ENCODE measurements around the gene ZNF407.

DNA sequence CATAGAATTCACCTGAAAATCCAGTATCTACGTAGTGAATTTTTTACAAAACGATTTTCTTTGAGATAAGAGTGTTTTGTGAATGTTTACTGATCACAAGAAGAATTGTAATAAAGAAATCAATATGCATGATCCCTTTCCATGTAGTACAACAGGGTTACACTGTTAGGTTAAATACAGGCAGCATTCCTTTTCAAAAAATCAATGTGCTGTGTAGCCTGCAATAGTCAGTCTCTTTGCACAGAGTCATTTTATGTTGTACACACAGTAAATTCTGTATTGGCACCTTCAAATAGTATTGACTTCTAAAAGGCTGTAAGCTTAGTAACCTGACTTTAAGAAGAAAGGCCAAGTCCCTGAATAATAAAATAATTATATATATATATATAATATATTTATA lies 63.3 kb downstream of the ZNF407 start:
- TF ChIP-seq, protein P1, sequence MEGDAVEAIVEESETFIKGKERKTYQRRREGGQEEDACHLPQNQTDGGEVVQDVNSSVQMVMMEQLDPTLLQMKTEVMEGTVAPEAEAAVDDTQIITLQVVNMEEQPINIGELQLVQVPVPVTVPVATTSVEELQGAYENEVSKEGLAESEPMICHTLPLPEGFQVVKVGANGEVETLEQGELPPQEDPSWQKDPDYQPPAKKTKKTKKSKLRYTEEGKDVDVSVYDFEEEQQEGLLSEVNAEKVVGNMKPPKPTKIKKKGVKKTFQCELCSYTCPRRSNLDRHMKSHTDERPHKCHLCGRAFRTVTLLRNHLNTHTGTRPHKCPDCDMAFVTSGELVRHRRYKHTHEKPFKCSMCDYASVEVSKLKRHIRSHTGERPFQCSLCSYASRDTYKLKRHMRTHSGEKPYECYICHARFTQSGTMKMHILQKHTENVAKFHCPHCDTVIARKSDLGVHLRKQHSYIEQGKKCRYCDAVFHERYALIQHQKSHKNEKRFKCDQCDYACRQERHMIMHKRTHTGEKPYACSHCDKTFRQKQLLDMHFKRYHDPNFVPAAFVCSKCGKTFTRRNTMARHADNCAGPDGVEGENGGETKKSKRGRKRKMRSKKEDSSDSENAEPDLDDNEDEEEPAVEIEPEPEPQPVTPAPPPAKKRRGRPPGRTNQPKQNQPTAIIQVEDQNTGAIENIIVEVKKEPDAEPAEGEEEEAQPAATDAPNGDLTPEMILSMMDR (IDR thresholded peaks at IDR 0.05), result no peak
- TF ChIP-seq EZH2 (IDR thresholded peaks at IDR 0.05), result no peak
- TF ChIP-seq EZH2phosphoT487 (IDR thresholded peaks at IDR 0.05), result no peak

Data from neural progenitor cell (in vitro differentiated cells).